Upper lobe of left lung (tissue), 4 donors: ENCODE measurements around the gene TCF7L2.

Experiments used
- CTCF ChIP-seq, 6 experiments: fragments of 450-650 bp in 4 of 6; fragments of 200-600 bp in 2 of 6; sonication (generic) in 2 of 6; IDR thresholded peaks; one replicate each; pipeline ENCODE4 v1.5.1; 2016 to 2019; ENCODE audit warnings: antibody characterized with exemption in 6 of 6
- POLR2A ChIP-seq, 4 donors: fragments of 450-650 bp; IDR thresholded peaks; one replicate each; pipeline ENCODE4 v1.5.1; 2016 to 2017; ENCODE audit warnings: antibody characterized with exemption in 4 of 4, mild to moderate bottlenecking in 2 of 4
- POLR2AphosphoS5 ChIP-seq, 2 donors: sonication (generic); formaldehyde crosslinking; IDR thresholded peaks; one replicate each; pipeline ENCODE4 v1.5.1; 2017; ENCODE audit warnings: antibody characterized with exemption in 2 of 2

DNA sequence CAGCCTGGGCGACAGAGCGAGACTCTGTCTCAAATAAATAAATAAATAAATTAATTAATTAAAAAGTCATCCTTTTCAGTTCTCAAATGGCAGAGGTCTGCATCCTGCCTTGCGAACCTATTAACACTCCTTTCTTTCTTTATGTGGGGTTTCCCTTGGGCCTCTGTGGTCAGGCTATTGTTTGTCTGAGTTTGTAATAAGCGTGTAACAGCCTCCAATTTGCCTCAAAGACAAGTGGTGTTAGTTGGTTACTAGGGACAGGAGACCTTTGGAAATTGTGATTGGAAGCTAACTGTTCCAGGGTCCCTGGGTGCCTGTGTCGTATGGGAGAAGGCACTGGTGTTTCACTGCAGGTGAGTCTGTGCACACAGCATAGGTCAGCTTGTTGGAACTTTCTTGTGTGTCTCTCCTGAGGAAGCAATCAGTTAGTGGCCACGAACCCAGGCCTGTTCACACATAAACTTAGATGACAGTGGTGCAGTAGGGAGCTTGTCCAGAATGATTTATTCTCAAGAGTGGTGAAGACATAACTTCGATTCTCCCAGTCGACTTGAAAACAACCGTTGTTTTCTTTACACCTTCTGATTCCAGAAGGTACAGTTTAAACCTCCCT, 33.5 kb downstream of the TCF7L2 start:
- TF ChIP-seq CTCF (IDR thresholded peaks at IDR 0.05) (no peak), POLR2A (IDR thresholded peaks at IDR 0.05) (no peak), POLR2AphosphoS5 (IDR thresholded peaks at IDR 0.05) (no peak)
